Measurements from ENCODE around the gene CNKSR2.

GRCh38 chrX:21700275-21700674, 326.1 kb downstream of the CNKSR2 start:
- no peak for TF ChIP-seq NR3C1 (CRISPR knock-in tag; IDR thresholded peaks at IDR 0.05)
- no peak for TF ChIP-seq ZNF274 (CRISPR knock-in tag; IDR thresholded peaks at IDR 0.05)
- TF ChIP-seq POLR2A (IDR thresholded peaks at IDR 0.05; ENCODE audit: insufficient read depth in 1 of 2, low read depth in 2 of 2, low read length in 2 of 2), result no peak
- TF ChIP-seq ZNF18 (CRISPR knock-in tag; IDR thresholded peaks at IDR 0.05; ENCODE audit: insufficient replicate concordance), result no peak
- TF ChIP-seq ZNF780A (CRISPR knock-in tag; IDR thresholded peaks at IDR 0.05), result no peak

All from HepG2 (cell line).